ENCODE results near the gene UBB.

DNA sequence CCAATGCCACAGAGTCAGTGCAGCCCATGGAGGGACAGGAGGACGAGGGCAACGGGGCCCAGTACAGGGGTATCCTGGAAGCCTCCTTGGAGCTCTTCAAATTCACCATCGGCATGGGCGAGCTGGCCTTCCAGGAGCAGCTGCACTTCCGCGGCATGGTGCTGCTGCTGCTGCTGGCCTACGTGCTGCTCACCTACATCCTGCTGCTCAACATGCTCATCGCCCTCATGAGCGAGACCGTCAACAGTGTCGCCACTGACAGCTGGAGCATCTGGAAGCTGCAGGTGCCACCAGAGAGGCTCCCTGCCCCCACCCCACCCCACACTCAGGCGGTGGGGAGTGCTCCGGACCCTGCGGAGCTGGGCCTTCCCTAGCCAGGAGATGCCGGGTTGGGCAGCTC, 51.1 kb downstream of the UBB start:
- TF ChIP-seq, protein P1, sequence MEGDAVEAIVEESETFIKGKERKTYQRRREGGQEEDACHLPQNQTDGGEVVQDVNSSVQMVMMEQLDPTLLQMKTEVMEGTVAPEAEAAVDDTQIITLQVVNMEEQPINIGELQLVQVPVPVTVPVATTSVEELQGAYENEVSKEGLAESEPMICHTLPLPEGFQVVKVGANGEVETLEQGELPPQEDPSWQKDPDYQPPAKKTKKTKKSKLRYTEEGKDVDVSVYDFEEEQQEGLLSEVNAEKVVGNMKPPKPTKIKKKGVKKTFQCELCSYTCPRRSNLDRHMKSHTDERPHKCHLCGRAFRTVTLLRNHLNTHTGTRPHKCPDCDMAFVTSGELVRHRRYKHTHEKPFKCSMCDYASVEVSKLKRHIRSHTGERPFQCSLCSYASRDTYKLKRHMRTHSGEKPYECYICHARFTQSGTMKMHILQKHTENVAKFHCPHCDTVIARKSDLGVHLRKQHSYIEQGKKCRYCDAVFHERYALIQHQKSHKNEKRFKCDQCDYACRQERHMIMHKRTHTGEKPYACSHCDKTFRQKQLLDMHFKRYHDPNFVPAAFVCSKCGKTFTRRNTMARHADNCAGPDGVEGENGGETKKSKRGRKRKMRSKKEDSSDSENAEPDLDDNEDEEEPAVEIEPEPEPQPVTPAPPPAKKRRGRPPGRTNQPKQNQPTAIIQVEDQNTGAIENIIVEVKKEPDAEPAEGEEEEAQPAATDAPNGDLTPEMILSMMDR (conservative IDR thresholded peaks at IDR 0.05; ENCODE audit: low read depth, low read length), result no peak
- no peak for TF ChIP-seq EZH2 (IDR thresholded peaks at IDR 0.05; ENCODE audit: borderline replicate concordance, low read depth, low read length, poor library complexity, severe bottlenecking)
